GM18502 (cell line): Measurements from ENCODE around the gene MAGI1.

ENCODE experiments used
- ATAC-seq: cut with Tn5 transposase; IDR thresholded peaks from one replicate; pipeline ENCODE4 v1.9.1; 2021; ENCODE audit warnings: mild to moderate bottlenecking; ENCODE audit not compliant: unreplicated experiment, poor library complexity

The MAGI1 gene

GRCh38 chr3:65659396-65659795 lies 379.3 kb downstream of the MAGI1 start:
- ATAC-seq: no peak

- no peak for ATAC-seq
These were observed 380.3 kb downstream of the MAGI1 start for GRCh38 chr3:65658401-65658800.

- ATAC-seq: no peak
These were observed 383.7 kb downstream of the MAGI1 start for GRCh38 chr3:65655061-65655460.

GRCh38 chr3:65653731-65654130 lies 385.0 kb downstream of the MAGI1 start:
- ATAC-seq: no peak

- no peak for ATAC-seq
These were observed 388.5 kb downstream of the MAGI1 start for GRCh38 chr3:65650247-65650646.

GRCh38 chr3:65647369-65647768 lies 391.3 kb downstream of the MAGI1 start:
- no peak for ATAC-seq

- ATAC-seq: no peak
These were observed 395.8 kb downstream of the MAGI1 start for GRCh38 chr3:65642883-65643282.

- ATAC-seq: no peak
These were observed 396.9 kb downstream of the MAGI1 start for GRCh38 chr3:65641777-65642176.

- ATAC-seq: no peak
These were observed 397.7 kb downstream of the MAGI1 start for GRCh38 chr3:65641045-65641444.

GRCh38 chr3:65639444-65639843 lies 399.3 kb downstream of the MAGI1 start:
- ATAC-seq: no peak

- no peak for ATAC-seq
These were observed 400.4 kb downstream of the MAGI1 start for GRCh38 chr3:65638301-65638700.

- no peak for ATAC-seq
These were observed 402.4 kb downstream of the MAGI1 start for GRCh38 chr3:65636326-65636725.

GRCh38 chr3:65635657-65636056 lies 403.1 kb downstream of the MAGI1 start:
- ATAC-seq: no peak

GRCh38 chr3:65633018-65633638 lies 405.6 kb downstream of the MAGI1 start:
- no peak for ATAC-seq

GRCh38 chr3:65632414-65632813 lies 406.3 kb downstream of the MAGI1 start:
- ATAC-seq: no peak

- no peak for ATAC-seq
These were observed 409.7 kb downstream of the MAGI1 start for GRCh38 chr3:65628978-65629377.

GRCh38 chr3:65627062-65627461 lies 411.7 kb downstream of the MAGI1 start:
- no peak for ATAC-seq

GRCh38 chr3:65625305-65625704 lies 413.4 kb downstream of the MAGI1 start:
- ATAC-seq: no peak

- no peak for ATAC-seq
These were observed 415.4 kb downstream of the MAGI1 start for GRCh38 chr3:65623362-65623761.

GRCh38 chr3:65619888-65620287 lies 418.8 kb downstream of the MAGI1 start:
- no peak for ATAC-seq

- no peak for ATAC-seq
These were observed 419.3 kb downstream of the MAGI1 start for GRCh38 chr3:65619451-65619881.

- ATAC-seq: no peak
These were observed 420.1 kb downstream of the MAGI1 start for GRCh38 chr3:65618599-65618998.

- ATAC-seq: no peak
These were observed 420.9 kb downstream of the MAGI1 start for GRCh38 chr3:65617787-65618186.
